CD4-positive, alpha-beta T cell (primary cell): ENCODE data around the gene RAET1L. TPM values are rescaled to one million over a fixed set of nuclear protein-coding genes. Genes with fewer than 3 reads are reported as not detected.

ENCODE experiments used
- ATAC-seq: fragments of 200-7000 bp; cut with Tn5 transposase; one replicate; pipeline ENCODE4 v1.10.0; 2022; ENCODE audit warnings: mild to moderate bottlenecking; ENCODE audit not compliant: poor library complexity
- CTCF ChIA-PET: fragments of 350-600 bp; sonication (Branson Sonifier 250); formaldehyde crosslinking; loops from one replicate; lab custom pipeline; 2021; ENCODE audit warnings: antibody characterized with exemption, inconsistent platforms; lab: Charles Lee
- POLR2A ChIA-PET: fragments of 350-600 bp; sonication (Branson Sonifier 250); formaldehyde crosslinking; loops from one replicate; lab custom pipeline; 2021; ENCODE audit warnings: antibody characterized with exemption, inconsistent platforms; lab: Charles Lee
- DNase-seq, 14 experiments: peaks; one replicate each; pipeline ENCODE4 v3.0.0-alpha.2; 2013 to 2020; ENCODE audit warnings: mixed read lengths in 2 of 14
- H3K27ac ChIP-seq, 2 donors: one replicate each; pipeline versions ENCODE4 v1.5.1 to v1.7.0; 2013; ENCODE audit warnings: low read length in 2 of 2, low read depth in 1 of 2, mild to moderate bottlenecking in 1 of 2
- H3K27me3 ChIP-seq, 2 experiments: 1 replicate in 1 of 2; 2 replicates in 1 of 2; pipeline versions ENCODE4 v1.6.1 to v1.7.0; 2013; ENCODE audit warnings: low read length in 2 of 2, control low read depth in 1 of 2, mild to moderate bottlenecking in 1 of 2, moderate library complexity in 1 of 2; ENCODE audit not compliant: insufficient read depth in 2 of 2, control insufficient read depth in 1 of 2
- H3K36me3 ChIP-seq: one replicate; pipeline ENCODE4 v1.6.1; 2013; ENCODE audit warnings: low read length, control low read depth; ENCODE audit not compliant: insufficient read depth
- H3K4me1 ChIP-seq: one replicate; pipeline ENCODE4 v1.6.1; 2013; ENCODE audit warnings: low read length, control low read depth; ENCODE audit not compliant: insufficient read depth
- H3K4me3 ChIP-seq: one replicate; pipeline ENCODE4 v1.5.1; 2013; ENCODE audit warnings: mild to moderate bottlenecking, low read length, moderate library complexity
- H3K9me3 ChIP-seq, 2 experiments: 1 replicate in 1 of 2; 2 replicates in 1 of 2; pipeline versions ENCODE4 v1.6.1 to v1.7.0; 2013; ENCODE audit warnings: low read length in 2 of 2, mild to moderate bottlenecking in 2 of 2, control low read depth in 1 of 2, moderate library complexity in 1 of 2; ENCODE audit not compliant: control insufficient read depth in 1 of 2, insufficient read depth in 1 of 2
- H3K27ac Mint-ChIP-seq: one replicate; pipeline ENCODE4 v1.8.0; 2020; ENCODE audit warnings: mixed read lengths
- H3K27me3 Mint-ChIP-seq: one replicate; pipeline ENCODE4 v1.8.0; 2021; ENCODE audit warnings: mixed read lengths
- H3K36me3 Mint-ChIP-seq: one replicate; pipeline ENCODE4 v1.8.0; 2021; ENCODE audit warnings: low read depth, mixed read lengths
- H3K4me1 Mint-ChIP-seq: one replicate; pipeline ENCODE4 v1.8.0; 2021; ENCODE audit warnings: low read depth, mixed read lengths
- H3K4me3 Mint-ChIP-seq: one replicate; pipeline ENCODE4 v1.8.0; 2020; ENCODE audit warnings: mild to moderate bottlenecking, mixed read lengths
- H3K9me3 Mint-ChIP-seq: one replicate; pipeline ENCODE4 v1.8.0; 2020; ENCODE audit warnings: mixed read lengths
- intact Hi-C, 2 experiments: fragments of 100-400 bp; cut with DNase I in 1 of 2; cut with micrococcal nuclease in 1 of 2; formaldehyde crosslinking; loops; one replicate each; pipeline versions ENCODE4 v1.15.1 to v1.9.0; 2023 to 2025; cut with DNase I, micrococcal nuclease
- total RNA-seq, 174 experiments: library from RNA in 2 of 174; stranded (reverse) in 2 of 174; gene quantifications; one replicate each; pipeline ENCODE4 v1.2.3 and lab custom pipeline; 2021 to 2026
- TF ChIP-seq, protein P1 (sequence below): fragments of 200-600 bp; IDR thresholded peaks from one replicate; pipeline ENCODE4 v1.8.0; 2022; ENCODE audit warnings: antibody characterized with exemption, mild to moderate bottlenecking

Gene RAET1L
- total RNA-seq, 2 experiments from 2014 or later, result not detected

DNA sequence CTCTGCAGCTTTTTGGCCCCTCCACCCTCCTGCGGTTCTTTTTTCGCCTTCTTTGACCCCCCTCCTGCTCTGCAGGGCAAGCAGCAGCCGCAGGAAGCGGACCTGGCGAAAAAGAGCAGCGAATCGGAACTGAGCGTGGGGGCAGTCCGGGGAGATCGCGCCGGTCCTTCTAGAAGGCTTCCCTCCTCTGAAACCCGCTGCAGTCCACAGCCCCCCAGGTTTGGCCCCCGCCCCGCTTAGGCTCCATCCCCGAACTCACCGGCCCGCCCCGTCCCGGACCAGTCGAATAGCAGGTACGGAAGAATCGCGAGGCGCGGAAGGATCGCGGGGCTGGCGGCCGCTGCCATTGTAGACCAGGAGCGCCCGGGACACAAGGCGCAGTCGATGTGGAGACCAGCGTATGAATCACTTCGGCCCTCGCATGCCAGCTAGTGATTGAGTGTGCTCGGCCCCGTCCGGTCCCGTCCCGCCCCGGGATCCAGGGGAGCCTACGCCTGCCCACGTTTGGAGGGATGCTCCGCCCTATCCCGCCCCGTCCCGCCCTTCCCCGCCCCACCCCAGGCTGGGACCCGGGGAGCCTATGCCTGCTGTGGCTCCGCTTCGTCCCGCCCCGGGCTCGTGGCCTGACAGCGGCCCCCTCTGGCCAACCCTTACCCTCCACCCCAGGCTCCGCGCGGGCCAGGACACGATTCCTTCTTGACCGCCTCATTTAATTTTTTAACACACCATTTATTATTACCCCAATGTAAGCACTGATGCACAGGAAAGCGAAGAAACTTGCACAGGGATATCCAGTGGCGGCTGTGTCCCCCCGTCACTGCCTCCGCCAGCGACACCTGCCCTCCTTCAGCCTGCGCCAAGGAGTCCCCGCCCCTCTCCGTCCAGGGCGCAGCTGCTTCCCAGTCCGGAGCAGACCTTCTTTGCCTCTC is 43.7 kb upstream of the RAET1L start, which contains the start of gene ULBP3:
Gene ULBP3 (minus strand): TSS at position 402 of the 929 bp plus-strand sequence. CDS start 55 bp downstream, at position 347.
- no peaks in the 10 kb centered on the region for H3K27me3 ChIP-seq
- H3K4me3 ChIP-seq, result peak within 1 kb of the TSS; percentile 72
- CTCF ChIA-PET, result no interaction called here
- intact Hi-C loops, result loop anchor here in 1 of 2 experiments (5.0 kb wide), 1 partner anchor 268 kb away; no protein-coding TSS in a partner anchor
- no peaks in the 10 kb centered on the region for H3K9me3 Mint-ChIP-seq
- DNase-seq (peak; percentile 29 to 82 (median 53)), ATAC-seq (peak; percentile 72)
- H3K9me3 ChIP-seq, result no peaks in the 10 kb centered on the region
- H3K4me3 Mint-ChIP-seq, result peak within 1 kb of the TSS; percentile 94
- no peak within 1 kb of the TSS for H3K27ac Mint-ChIP-seq
- TF ChIP-seq, protein P1, sequence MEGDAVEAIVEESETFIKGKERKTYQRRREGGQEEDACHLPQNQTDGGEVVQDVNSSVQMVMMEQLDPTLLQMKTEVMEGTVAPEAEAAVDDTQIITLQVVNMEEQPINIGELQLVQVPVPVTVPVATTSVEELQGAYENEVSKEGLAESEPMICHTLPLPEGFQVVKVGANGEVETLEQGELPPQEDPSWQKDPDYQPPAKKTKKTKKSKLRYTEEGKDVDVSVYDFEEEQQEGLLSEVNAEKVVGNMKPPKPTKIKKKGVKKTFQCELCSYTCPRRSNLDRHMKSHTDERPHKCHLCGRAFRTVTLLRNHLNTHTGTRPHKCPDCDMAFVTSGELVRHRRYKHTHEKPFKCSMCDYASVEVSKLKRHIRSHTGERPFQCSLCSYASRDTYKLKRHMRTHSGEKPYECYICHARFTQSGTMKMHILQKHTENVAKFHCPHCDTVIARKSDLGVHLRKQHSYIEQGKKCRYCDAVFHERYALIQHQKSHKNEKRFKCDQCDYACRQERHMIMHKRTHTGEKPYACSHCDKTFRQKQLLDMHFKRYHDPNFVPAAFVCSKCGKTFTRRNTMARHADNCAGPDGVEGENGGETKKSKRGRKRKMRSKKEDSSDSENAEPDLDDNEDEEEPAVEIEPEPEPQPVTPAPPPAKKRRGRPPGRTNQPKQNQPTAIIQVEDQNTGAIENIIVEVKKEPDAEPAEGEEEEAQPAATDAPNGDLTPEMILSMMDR, result peak; percentile 17
- peaks cover 19% of the 10 kb centered on the region for H3K27me3 Mint-ChIP-seq
- H3K36me3 ChIP-seq, result no peaks in the 10 kb centered on the region
- POLR2A ChIA-PET, result interaction anchor here (0.6 kb wide), 1 partner anchor 11 kb away, joined by 3 read pairs; no protein-coding TSS in a partner anchor
- peaks cover 30% of the 10 kb centered on the region for H3K4me1 ChIP-seq
- no peak within 1 kb of the TSS for H3K27ac ChIP-seq
- H3K4me1 Mint-ChIP-seq, result peaks cover 20% of the 10 kb centered on the region
- H3K36me3 Mint-ChIP-seq, result peaks cover 4% of the 10 kb centered on the region

DNA sequence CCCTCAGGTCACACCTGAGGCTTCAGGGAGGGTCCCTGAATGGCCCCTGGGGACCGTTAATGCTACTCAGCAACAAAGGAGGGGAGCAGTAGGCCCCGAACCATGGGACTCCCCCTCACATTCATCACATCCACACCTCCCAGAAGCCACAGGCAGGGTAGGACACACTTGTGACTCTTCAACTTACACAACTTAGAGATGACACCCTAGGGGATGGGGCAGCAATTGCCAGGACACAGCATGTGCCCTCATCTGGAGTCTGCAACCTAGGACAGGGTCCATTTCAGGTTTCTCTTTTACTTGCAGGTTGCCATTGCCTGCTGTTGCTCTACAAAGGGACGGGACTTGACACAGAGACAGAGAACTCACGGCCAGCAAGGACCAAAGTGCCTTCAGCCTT is 42.8 kb upstream of the RAET1L start:
- H3K27me3 ChIP-seq, result no peaks in the 10 kb centered on the region
- peak in 2 of 14 experiments; percentile 17 to 24 for DNase-seq
- H3K9me3 Mint-ChIP-seq, result no peaks in the 10 kb centered on the region
- no peak for ATAC-seq
- ChIA-PET CTCF (no interaction called here), POLR2A (interaction anchor here (0.6 kb wide), 1 partner anchor 12 kb away, joined by 3 read pairs; no protein-coding TSS in a partner anchor)
- no peak overlapping the region for H3K27ac ChIP-seq
- peaks cover 11% of the 10 kb centered on the region for H3K27me3 Mint-ChIP-seq
- TF ChIP-seq, protein P1, result no peak
- H3K27ac Mint-ChIP-seq, result no peak overlapping the region
- H3K4me1 ChIP-seq, result peaks cover 30% of the 10 kb centered on the region
- no peaks in the 10 kb centered on the region for H3K9me3 ChIP-seq
- peaks cover 4% of the 10 kb centered on the region for H3K36me3 Mint-ChIP-seq
- no peaks in the 10 kb centered on the region for H3K36me3 ChIP-seq
- H3K4me1 Mint-ChIP-seq, result peaks cover 20% of the 10 kb centered on the region
- H3K4me3 Mint-ChIP-seq, result peak overlapping the region; percentile 94
- peak overlapping the region; percentile 72 for H3K4me3 ChIP-seq
- intact Hi-C loops, result loop anchor here in 1 of 2 experiments (5.0 kb wide), 1 partner anchor 269 kb away; no protein-coding TSS in a partner anchor

DNA sequence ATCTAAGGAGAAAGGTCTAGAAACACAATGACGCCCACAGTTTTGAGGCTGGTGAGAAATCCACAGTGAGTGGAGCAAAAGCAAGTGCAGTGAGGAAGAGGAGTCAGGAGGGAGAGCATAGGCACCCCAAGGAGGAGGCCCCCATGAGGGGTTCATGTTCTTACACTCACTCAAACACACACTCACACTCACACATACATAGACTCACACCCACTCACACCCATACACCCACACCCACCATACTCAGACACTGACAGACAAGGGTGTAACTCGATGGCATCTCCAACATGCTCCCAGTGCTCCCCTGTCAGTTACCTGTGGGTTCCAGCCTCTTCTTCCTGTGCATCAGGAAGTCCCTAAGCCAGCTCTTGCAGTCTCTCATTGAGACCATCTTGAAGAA is 39.8 kb upstream of the RAET1L start:
- Mint-ChIP-seq H3K36me3 (peaks cover 4% of the 10 kb centered on the region), H3K27ac (no peak overlapping the region), H3K27me3 (peaks cover 11% of the 10 kb centered on the region), H3K4me3 (no peak overlapping the region), H3K9me3 (no peaks in the 10 kb centered on the region), H3K4me1 (peaks cover 15% of the 10 kb centered on the region)
- no peak overlapping the region for H3K27ac ChIP-seq
- TF ChIP-seq, protein P1, result no peak
- no peaks in the 10 kb centered on the region for H3K27me3 ChIP-seq
- ATAC-seq, result no peak
- no peak for DNase-seq
- intact Hi-C loops, result loop anchor here in 1 of 2 experiments (5.0 kb wide), 1 partner anchor 272 kb away; no protein-coding TSS in a partner anchor
- ChIA-PET POLR2A (no interaction called here), CTCF (no interaction called here)
- no peaks in the 10 kb centered on the region for H3K9me3 ChIP-seq
- H3K4me1 ChIP-seq, result peaks cover 20% of the 10 kb centered on the region
- H3K4me3 ChIP-seq, result no peak overlapping the region
- H3K36me3 ChIP-seq, result no peaks in the 10 kb centered on the region
